ENCODE results near the gene B4GALT2.

B4GALT2 gene

GRCh38 chr1:44002606-44003157 is 23.7 kb downstream of the B4GALT2 start:
- no peak for DNase-seq (ENCODE audit: low read depth, low spot score)

DNA sequence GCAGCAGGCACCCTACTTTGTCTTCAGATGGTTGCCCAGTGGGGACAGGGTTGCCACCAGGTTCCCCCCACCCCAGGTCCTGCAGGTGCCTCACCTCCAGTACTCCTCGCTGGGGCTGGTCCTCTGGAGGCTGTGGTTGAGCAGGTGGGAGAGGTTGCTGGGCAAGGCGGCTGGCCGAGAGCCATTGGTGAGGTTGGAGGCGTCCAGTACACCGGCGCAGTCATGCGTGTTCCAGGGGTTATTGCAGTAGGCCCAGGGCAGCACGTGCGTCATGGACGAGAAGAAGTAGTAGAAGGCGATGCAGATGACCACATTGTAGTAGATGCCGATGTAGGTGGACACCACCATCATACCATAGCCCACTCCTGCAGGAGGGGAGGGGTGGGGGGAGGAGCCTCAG is 29.2 kb downstream of the B4GALT2 start:
- no peak for DNase-seq (ENCODE audit: low read depth, low spot score)

- no peak for DNase-seq (ENCODE audit: low read depth, low spot score)
These were observed 32.0 kb downstream of the B4GALT2 start for GRCh38 chr1:44010935-44011471.

GRCh38 chr1:44012404-44012803 is 33.4 kb downstream of the B4GALT2 start:
- no peak for DNase-seq (ENCODE audit: low read depth, low spot score)

- DNase-seq (ENCODE audit: low read depth, low spot score): no peak
These were observed 34.1 kb downstream of the B4GALT2 start for GRCh38 chr1:44012941-44013609.

DNA sequence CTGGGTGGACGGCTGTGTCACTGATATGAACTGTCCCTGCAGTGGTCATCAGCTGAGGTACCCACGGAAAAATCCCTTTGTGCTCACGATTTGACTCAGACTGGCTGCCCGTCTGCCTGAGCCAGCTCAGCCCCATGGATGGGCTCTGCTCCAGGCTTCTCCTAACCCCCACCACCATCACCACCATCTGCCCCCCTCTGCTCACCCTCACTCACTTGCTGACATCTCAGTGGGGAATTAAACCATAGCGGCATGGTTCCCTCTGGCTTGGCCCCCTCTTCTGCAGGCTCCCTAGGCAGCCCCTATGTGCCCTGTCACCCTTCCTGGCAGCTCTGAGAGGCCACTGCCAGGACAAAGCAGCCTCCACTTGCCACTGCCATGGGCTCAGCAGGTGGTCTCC is 34.9 kb downstream of the B4GALT2 start:
- no peak for DNase-seq (ENCODE audit: low read depth, low spot score)

GRCh38 chr1:44014365-44015104 is 35.5 kb downstream of the B4GALT2 start:
- no peak for DNase-seq (ENCODE audit: low read depth, low spot score)

DNA sequence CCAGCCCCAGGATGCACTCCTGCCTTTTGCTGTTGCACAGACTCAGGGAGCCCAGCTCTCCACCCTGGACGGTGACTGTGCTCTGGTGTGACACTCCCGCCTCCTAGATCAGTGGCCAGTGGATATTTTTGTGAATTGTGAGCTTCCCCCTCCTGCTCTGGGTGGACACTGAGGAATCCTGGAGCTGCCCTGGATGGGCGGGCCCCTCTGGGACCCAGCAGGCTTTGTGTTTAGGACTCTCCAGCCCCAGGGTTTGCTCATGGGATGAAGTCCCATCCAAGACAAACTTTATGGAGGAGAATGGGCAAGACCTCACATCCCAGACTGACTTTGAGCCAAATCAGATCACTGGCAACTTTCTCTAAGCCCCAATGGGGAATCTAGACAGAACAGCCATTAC is 36.2 kb downstream of the B4GALT2 start:
- no peak for DNase-seq (ENCODE audit: low read depth, low spot score)

DNA sequence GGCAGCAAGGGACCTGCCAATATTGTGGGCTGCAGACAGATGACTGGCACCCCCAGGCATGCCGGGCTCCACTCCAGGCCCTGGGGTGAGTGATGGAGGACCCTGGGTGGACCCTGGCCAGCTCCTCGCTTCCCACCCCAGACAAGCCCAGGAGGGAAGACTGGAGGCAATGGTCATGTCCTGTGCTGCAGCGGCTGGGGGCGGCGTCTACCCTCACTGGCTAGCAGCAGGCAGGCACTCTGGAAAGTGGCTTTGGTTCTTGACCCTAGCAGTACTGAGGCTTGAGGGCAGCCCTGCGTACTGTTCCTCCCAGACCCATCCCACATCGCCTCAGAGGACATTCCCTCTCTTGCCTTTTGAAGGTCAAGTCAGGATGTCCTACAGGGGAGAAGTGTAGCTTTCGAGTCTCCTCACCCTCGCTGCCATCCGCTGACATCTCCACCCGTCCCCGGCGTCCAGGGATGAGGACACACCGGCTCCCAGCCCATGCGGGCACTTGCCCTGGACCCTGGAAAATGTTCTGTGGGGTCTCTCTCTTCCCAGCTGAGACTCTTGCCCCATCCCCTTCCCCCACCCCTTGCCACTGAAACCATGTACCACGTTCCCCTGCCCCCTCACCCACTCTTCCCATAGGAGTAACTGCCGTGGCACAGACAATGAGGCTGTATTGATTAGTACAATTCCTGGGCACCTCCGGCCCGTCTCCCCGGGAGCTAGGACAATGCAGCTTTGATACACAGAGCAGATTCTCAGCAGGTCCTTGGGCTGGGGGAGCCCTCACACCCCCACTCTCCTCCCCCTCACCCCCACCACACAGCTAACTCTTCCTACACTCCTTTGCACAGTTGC is 37.3 kb downstream of the B4GALT2 start:
- DNase-seq (ENCODE audit: low read depth, low spot score): no peak

GRCh38 chr1:44016890-44017400 is 37.9 kb downstream of the B4GALT2 start:
- no peak for DNase-seq (ENCODE audit: low read depth, low spot score)

- DNase-seq (ENCODE audit: low read depth, low spot score): no peak
These were observed 40.5 kb downstream of the B4GALT2 start for GRCh38 chr1:44019466-44019948.

GRCh38 chr1:44020464-44020863 is 41.5 kb downstream of the B4GALT2 start:
- no peak for DNase-seq (ENCODE audit: low read depth, low spot score)

DNA sequence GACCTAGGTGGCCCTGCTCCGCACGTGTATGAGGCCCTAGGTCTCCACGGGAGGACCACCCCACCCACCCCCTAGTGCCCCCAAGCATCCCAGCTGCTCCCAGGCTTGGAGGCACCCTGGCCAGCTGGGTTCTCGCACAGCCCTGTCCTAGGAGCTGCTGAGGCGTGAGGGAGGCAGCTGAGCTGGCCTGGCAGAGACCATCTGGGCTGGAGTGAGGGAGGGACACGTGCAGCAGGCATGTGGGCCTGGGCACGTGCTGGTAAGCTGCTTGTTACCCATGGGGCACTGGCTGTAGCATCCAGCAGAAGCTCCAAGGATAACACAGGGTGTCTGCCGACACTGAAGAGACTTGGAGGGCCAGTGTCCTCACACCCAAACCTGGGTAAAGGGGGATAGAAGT is 42.1 kb downstream of the B4GALT2 start:
- no peak for DNase-seq (ENCODE audit: low read depth, low spot score)

DNA sequence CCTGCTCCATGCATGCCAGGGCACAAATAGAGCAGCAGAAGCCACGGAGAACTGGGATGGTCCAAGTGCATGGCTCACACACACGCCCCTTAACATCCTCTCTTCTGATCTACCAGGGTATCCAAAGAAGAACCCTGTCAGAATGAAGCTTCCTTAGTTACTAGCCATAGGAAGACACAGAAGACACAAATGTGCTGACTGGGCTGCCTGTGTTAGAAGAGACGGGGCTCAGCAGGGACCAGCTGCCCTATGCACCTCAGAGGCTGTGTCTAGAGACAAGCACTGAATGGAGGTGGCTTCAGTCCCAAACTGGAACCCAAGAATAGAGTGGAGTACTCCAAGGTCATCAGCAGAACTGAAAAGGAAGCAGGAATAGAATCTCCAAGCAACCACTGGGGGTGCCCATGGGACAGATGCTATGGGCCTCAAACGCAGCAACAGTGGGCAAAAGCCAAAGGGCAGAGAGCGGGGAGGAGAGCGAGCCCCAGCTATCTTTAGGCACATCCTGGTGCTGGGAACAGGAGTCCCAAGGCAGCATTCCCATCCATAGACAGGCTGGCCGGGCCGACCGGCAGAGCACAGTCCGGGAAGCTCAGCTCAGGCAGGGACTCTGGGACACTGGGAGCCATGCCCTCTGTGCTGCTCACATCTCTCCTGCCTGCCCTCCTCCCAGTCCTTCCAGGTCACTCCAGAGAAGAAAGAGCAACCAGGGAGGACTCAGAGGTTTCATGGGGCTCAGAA is 42.7 kb downstream of the B4GALT2 start:
- DNase-seq (ENCODE audit: low read depth, low spot score): no peak

- DNase-seq (ENCODE audit: low read depth, low spot score): no peak
These were observed 45.3 kb downstream of the B4GALT2 start for GRCh38 chr1:44024031-44024902.

- DNase-seq (ENCODE audit: low read depth, low spot score): no peak
These were observed 46.0 kb downstream of the B4GALT2 start for GRCh38 chr1:44024903-44025525.

- DNase-seq (ENCODE audit: low read depth, low spot score): no peak
These were observed 46.8 kb downstream of the B4GALT2 start for GRCh38 chr1:44025816-44026215.

DNA sequence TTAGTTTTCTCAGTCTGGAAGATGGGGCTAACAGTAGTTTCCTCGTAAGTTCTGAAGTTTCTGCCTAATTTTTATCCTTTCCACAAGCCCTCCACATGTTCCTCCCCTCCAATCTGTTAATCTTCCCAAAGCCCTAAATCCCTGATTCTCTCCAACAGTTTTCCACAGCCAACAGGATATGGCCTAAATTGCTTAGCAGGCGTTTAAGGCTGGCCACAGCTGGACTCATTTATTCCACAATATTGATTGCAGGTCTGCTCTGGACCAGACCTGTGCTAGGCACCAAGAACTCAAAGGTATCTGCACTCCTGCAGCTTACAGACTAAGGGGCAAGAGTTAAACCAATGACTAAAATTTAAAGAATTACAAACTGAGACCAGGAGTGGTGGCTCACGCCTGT is 48.3 kb downstream of the B4GALT2 start:
- DNase-seq (ENCODE audit: low read depth, low spot score): no peak

GRCh38 chr1:44029260-44029910 is 50.4 kb downstream of the B4GALT2 start:
- no peak for DNase-seq (ENCODE audit: low read depth, low spot score)
